Stimulated activated naive CD4-positive, alpha-beta T cell treated with Interleukin-2 at 50 U/mL for 16 hours (primary cell): Measurements from ENCODE around the gene B3GNT4.
A peak's percentile ranks its signal among the peaks of the same experiment; 100 is the strongest.
"Not testable (repeated sequence)": the region's sequence is repeated elsewhere in the genome, so short reads cannot be mapped to it uniquely, and the experiment has no call there.

Source experiments
- DNase-seq: peaks from one replicate; lab custom pipeline; 2025; lab: John Stamatoyannopoulos, UW

B3GNT4 gene

DNA sequence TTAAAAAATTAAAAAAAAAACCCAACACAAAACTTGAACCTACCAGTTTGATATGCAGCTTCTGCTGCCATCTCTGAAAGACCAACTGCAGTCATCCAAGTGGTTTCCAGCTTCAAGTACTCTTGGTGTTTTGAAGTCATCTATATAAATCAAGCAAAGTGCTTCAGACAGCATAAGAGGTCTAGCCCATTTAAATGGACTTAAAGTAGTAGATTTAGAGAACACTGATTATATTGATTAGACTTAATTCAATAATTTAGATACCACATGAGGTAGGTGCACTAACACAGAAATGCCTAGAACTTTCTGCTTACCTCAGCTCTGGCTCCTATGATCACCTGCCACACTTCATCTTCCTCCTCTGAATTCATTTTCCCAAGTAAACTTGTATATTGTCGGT, 12.9 kb downstream of the B3GNT4 start:
- no peak for DNase-seq

DNA sequence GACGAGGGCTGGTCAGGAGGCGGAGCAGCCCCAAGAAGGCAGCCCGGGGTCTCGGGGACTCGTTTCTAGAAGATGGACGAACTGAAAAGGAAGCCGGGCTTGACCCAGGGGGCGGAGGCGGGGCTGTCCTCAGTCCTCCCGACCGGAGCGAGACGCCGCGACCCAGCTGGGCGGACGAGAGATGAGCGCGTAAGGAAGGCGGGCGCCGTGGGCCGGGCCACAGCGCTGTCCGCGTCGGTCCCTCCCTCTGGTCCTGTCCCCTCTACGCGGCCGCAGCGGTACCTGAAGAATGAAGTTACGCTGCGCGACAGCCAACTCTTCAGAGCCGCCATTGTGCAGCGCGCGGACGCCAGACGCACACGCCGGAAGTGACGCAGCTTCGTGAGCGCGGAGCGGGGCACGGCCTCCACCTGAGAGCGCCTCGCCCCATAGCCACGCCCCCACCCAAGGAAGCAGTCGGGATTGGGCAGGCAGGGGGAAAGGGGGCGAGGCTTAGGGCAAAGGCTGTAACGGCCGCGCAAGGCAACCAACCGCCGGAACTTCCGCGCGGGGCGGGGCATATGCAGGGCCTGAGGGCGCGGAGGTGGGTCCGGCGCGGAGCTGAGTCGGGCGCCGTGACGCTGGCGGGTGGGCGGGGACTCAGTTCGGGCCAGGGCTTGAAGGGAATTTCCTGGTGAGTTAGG, 22.3 kb downstream of the B3GNT4 start, which contains the start of gene DIABLO:
TSS of gene DIABLO (minus strand) at position 370 of the 683 bp plus-strand sequence. CDS start at position 332, 38 bp downstream.
- peak; percentile 100 for DNase-seq

DNA sequence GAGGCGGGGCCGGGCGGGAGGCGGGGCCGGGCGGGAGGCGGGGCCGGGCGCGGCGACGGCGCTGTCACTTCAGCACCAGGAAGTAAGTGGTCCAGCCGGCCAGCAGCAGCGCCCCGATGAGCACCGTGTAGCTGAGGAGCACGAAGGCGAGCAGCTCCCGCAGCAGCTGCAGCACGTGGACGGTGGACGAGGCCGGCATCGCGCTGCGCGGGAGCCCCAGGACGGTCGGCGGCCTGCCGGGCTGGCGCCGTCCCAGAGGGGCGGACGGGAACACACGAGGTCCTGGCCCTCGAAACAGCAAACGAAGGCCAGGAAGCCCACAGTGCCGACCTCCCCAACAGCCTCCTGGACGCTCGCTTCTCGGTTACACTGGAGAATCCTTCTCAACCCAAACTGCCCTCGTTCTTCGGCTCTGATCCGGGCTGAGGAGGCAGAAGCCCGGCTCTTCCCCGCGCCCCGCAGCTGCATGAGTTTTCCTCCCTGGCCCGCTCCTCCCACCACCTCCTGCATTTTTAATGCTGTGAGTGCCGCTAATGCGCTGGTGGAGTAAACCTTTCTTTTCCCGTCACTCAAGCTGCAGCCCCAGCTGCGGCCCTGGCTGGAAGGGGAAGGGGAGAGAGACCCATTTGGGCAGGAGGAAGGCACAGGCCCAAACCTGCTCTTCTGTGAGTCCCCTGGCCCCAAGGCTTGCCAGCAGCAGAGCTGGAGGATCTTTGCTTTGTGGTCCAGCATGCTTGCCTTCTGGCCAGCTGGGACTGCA, 23.0 kb downstream of the B3GNT4 start:
- no peak for DNase-seq

DNA sequence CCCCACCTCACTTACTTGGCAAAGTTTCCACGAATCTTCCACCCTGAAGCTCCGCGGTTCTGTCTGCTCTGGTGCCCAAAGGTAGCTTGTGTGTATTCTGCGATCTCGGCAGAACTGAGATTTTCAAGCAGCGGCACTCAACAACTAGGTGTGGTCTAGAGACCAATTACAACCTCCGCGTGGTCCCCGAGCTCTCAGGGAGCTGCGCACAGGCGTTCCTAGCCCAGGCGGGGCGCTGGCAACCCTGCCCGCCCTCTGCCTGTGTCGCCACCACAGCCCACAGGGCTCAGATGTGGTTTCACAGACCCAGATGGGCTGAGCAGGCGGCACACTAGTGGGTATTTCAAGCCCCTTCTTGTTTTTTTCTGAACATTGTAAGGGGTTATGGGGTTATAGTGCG, 23.8 kb downstream of the B3GNT4 start:
- DNase-seq: peak; percentile 9

DNA sequence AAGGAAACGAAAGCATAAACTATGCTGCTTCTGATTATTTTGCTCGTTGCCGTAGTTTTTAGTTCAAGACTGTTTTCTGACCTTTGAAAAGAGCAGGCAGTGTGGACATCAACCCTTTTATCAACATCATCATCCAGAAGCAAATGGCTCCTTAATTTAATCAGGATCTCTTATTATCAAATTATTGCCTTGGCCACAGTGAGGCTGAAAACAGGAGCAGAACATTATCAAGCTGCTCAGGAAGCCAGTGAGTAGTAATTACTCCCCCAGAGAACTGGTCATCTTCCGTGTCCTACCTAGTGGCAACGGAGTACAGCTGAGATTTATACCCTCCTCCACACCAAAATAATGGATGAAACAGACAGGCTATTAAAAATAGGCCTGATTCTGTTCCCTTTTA, 24.6 kb downstream of the B3GNT4 start:
- DNase-seq: no peak

DNA sequence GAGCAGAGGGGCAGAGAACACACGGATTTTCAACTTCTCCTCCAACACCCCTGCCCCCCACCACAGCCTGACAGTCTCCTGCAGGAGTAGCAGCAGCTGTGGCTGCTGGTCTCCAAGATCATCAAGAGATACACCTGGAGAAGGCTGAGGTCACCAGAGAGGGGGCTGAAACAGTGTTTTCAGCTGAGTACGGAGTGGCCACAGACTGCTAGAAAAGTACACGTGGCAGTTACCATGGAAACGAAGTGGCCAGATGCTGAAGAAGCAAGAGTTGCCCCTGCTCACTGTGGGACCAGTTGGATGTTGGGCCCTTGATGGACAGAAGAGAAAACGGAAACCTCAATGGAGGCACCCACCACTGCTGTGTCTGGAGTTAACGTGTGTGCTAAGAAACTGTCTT, 27.3 kb downstream of the B3GNT4 start:
- DNase-seq: no peak

DNA sequence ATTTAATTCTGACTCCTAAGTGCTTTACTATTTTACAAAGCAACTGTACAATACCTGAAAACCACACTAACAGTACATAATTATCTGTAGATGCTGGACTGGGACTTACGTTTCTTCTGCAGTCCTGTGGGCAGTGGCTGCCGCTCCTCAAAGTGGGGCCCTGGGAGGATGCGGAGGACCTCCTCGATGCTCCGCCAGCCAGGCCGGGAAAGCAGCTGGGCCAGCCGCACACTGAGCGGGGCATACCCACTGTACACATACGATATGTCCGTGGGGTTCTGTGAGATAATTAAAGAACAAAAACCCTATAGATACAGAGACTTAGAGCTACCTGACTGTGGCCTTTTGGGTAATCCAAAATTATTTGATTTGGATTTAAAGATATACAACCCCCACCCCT, 29.2 kb downstream of the B3GNT4 start:
- DNase-seq: no peak

DNA sequence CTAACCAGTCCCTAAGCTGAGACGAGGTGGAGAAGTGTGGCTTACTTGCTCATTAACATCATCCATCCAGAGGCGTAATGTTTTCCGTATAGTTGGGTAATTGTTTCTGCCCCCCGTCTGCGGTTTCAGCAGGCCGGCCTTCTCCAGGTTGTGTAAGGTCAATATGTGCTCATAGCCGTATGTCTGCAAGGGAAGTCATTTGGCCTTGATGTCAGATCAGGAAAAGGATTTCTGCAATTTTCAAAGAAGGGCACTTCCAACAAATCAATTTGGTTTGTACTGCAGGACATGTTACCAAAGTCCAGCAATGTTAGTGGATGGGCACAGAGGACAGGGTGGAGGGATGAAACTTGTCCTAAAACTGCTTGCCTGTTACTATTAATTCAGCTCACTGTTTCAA, 32.2 kb downstream of the B3GNT4 start:
- no peak for DNase-seq

DNA sequence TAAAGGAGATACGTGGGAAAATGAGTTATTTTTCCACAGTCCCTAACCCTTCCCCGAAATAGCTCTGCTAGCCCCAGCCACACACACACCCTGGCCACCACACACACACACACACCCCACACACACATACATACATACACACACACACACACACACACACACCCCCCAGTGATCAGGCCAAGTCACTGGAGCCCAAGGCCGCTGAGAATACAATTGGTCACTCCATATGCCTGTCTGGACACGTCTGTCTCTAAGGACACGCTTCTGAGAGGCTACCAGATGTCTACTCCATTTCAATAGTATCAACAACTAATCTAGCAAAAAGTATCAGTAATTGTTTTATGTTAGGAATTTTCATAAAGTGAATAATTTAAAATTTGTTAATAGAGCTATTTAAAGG, 35.4 kb downstream of the B3GNT4 start:
- DNase-seq: no peak

DNA sequence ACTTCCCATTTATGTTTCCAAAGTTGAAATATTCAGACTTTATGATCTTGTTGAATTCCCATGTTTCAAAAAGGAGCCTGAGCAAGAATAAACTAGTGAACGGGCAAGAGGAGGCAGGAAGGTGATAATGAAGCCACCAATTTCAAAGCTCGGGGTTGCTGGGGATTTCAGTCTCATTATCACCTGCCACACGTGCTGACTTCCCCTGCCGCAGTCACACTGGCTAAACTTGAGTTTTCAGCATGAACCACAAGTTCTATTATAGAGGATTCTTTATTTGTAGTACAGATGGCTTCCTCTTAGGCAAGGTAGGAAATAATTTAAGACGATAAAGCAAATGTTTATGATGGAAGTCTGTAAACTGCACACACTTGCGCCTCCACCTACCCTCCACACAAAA, 40.5 kb downstream of the B3GNT4 start:
- DNase-seq: peak; percentile 8

DNA sequence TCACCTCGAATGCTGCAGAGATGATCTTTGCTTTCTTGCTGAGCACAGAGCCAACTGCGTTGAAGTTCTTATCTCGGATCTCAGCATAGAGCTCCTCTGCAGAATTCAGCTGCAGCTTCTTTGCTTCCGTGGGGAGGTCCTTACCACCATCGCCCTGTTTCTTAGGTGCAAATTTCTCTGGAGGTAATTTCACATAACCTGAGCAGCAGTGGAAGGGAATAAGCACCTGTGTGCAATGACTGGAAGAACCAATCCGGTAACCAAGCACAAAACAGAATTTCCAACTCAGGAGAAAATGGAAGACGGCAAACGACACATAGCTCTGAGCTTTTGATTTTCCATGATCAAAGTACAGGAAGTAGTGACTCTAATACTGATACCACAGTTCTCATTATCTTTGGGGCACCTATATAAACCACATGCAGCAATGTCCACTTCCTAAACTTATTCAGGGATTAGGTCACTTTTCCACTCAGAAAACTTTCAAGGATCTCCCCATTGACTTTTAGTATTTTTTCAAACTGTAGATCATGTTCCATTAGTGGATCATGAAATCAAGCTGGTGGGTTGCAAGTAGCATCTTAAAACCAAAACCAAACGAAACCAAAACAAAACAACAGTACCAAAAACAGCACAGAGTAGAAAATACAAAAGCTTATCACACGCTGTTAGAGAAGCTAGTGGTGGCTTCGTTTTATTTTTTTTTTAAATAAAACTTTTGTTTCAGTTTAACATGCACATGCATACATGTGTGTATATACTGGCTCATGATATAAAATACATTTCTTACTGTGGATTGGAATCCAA, 41.3 kb downstream of the B3GNT4 start:
- no peak for DNase-seq

DNA sequence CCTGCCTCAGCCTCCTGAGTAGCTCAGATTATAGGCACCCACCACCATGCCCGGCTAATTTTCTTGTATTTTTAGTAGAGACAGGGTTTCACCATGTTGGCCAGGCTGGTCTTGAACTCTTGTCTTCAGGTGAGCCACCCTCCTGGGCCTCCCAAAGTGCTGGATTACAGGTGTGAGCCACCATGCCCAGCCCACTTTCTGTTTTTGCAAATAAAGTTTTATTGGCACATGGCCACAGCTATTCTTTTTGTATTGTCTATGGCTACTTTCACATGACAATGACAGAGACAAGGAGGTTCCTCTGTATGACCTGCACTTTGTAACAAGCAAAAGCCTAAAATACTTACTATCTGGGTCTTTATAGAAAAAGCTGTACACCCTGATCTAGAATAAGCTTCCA, 42.0 kb downstream of the B3GNT4 start:
- DNase-seq: no peak

DNA sequence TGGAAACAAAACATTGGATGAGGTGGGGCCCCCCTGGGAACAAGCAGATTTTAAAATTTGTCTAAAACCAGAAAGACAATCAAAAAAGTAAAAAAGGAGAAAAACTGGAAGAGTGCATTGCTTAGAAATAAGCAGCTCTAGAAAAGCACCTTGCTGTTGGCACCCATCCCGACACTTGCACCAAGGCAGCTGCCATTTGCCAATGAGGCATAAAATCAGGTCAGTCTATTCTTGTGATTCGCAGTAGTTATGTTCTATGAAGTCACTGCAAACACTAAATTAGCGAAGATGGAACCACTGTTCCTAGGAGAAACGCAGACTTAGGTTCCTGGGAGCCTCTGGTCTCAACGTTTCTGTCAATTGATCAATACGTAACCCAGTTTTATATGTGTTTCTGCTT, 46.5 kb downstream of the B3GNT4 start:
- DNase-seq: no peak

DNA sequence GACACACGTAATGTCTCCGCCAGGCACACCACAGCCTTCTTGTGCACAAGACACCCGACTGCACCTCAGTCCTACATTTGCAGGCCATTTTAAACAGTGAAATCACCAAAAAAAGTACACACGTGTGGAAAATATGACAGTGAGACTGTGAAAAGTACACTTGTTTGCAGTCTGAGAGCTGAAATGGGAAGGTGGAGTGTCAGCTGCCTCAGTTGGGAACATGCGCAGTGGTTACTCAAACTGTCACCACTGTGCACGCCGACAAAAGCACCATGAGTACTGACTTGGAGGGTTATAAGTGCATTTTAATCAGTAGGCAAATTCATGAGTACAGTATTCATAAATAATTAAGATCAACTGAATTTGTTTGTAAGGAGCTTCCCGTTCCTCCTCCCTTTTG, 47.0 kb downstream of the B3GNT4 start:
- DNase-seq: no peak

DNA sequence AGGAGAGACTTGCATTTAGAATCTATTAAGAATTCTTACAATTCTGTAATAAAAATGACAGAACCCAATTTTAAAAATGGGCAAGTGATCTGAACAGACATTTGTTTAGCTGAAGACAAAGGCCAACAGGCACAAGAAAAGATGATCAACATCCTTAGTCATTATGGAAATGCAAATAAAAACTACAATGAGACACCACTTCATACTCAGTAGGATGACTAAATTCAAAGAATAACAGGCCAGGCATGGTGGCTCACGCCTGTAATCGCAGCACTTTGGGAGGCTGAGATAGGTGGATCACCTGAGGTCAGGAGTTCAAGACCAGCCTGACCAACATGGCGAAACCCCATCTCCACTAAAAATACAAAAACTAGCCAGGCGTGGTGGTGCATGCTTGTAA, 55.0 kb downstream of the B3GNT4 start:
- DNase-seq: not testable (repeated sequence)
